H1 (cell line): Measurements from ENCODE around the gene PBX2.

Experiments
- CHD2 ChIP-seq: IDR thresholded peaks from 2 replicates; pipeline ENCODE4 v1.6.1; 2012; ENCODE audit warnings: low read length, improper control_type of control experiment
- EZH2 ChIP-seq: fragments of 200-600 bp; sonication (generic); IDR thresholded peaks from 2 replicates; pipeline ENCODE4 v1.7.1; 2012; ENCODE audit warnings: low read depth, mild to moderate bottlenecking, moderate library complexity, low read length, inconsistent platforms; ENCODE audit not compliant: severe bottlenecking
- HDAC2 ChIP-seq, 2 experiments: fragments of 300-600 bp in 1 of 2; sonication (generic) in 1 of 2; IDR thresholded peaks; 2 replicates each; pipeline ENCODE4 v1.6.1; 2011 to 2012; ENCODE audit warnings: low read depth in 2 of 2, low read length in 2 of 2, mild to moderate bottlenecking in 2 of 2, moderate library complexity in 2 of 2, borderline replicate concordance in 1 of 2, inconsistent platforms in 1 of 2
- POLR2A ChIP-seq, 2 experiments: IDR thresholded peaks; 1 replicate in 1 of 2; 2 replicates in 1 of 2; pipeline ENCODE4 v1.6.1; 2011; ENCODE audit warnings: low read depth in 2 of 2, low read length in 2 of 2, mild to moderate bottlenecking in 2 of 2; ENCODE audit errors: control extremely low read depth in 1 of 2
- RXRA ChIP-seq: IDR thresholded peaks from 2 replicates; pipeline ENCODE4 v1.6.1; 2011; ENCODE audit warnings: low read depth, mild to moderate bottlenecking, low read length, moderate library complexity; ENCODE audit not compliant: insufficient read depth
- SIX5 ChIP-seq: IDR thresholded peaks from 2 replicates; pipeline ENCODE4 v1.6.1; 2011; ENCODE audit warnings: mild to moderate bottlenecking, low read depth, low read length
- TF ChIP-seq, protein P1 (sequence below), 3 experiments: IDR thresholded peaks; 1 replicate in 2 of 3; 2 replicates in 1 of 3; pipeline versions ENCODE4 v1.5.1 to v1.6.1; 2011; ENCODE audit warnings: low read length in 3 of 3, mild to moderate bottlenecking in 3 of 3, inconsistent platforms in 2 of 3, low read depth in 1 of 3, moderate library complexity in 1 of 3; ENCODE audit not compliant: insufficient read depth in 1 of 3; ENCODE audit errors: control extremely low read depth in 1 of 3
- TF ChIP-seq, protein P2 (sequence below): IDR thresholded peaks from 2 replicates; pipeline ENCODE4 v1.6.1; 2011; ENCODE audit warnings: low read length, improper control_type of control experiment

DNA sequence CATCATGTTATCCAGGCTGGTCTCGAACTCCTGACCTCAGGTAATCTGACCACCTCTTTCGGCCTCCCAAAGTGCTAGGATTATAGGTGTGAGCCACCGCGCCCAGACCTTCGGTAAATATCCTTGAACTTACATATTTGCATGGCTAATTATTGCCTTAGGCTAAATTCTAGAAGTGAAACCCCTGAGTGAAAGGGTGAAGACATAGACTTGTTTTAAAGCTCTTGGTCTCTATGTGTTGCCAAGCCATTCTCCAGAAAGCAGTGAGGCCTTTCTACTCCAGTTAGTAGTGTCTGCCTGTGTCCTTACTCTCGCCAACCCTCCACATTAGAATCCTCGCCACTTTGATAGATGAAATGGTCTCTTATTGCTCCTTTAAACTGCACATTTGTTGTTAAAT, 36.4 kb upstream of the PBX2 start:
- TF ChIP-seq, protein P1, sequence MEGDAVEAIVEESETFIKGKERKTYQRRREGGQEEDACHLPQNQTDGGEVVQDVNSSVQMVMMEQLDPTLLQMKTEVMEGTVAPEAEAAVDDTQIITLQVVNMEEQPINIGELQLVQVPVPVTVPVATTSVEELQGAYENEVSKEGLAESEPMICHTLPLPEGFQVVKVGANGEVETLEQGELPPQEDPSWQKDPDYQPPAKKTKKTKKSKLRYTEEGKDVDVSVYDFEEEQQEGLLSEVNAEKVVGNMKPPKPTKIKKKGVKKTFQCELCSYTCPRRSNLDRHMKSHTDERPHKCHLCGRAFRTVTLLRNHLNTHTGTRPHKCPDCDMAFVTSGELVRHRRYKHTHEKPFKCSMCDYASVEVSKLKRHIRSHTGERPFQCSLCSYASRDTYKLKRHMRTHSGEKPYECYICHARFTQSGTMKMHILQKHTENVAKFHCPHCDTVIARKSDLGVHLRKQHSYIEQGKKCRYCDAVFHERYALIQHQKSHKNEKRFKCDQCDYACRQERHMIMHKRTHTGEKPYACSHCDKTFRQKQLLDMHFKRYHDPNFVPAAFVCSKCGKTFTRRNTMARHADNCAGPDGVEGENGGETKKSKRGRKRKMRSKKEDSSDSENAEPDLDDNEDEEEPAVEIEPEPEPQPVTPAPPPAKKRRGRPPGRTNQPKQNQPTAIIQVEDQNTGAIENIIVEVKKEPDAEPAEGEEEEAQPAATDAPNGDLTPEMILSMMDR (IDR thresholded peaks at IDR 0.05; ENCODE audit: control extremely low read depth in 1 of 3, insufficient read depth in 1 of 3, low read depth in 1 of 3, low read length in 3 of 3), result no peak
- TF ChIP-seq HDAC2 (IDR thresholded peaks at IDR 0.05; ENCODE audit: borderline replicate concordance in 1 of 2, low read depth in 2 of 2, low read length in 2 of 2) (no peak), CHD2 (no peak), RXRA (no peak), POLR2A (IDR thresholded peaks at IDR 0.05; ENCODE audit: control extremely low read depth in 1 of 2, low read depth in 2 of 2, low read length in 2 of 2) (no peak), EZH2 (no peak), SIX5 (no peak)
- TF ChIP-seq, protein P2, sequence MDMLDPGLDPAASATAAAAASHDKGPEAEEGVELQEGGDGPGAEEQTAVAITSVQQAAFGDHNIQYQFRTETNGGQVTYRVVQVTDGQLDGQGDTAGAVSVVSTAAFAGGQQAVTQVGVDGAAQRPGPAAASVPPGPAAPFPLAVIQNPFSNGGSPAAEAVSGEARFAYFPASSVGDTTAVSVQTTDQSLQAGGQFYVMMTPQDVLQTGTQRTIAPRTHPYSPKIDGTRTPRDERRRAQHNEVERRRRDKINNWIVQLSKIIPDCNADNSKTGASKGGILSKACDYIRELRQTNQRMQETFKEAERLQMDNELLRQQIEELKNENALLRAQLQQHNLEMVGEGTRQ, result no peak
